ENCODE measurements around the gene RAMP2. TPM values are rescaled to one million over a fixed set of nuclear protein-coding genes. Genes with fewer than 3 reads are reported as not detected.

RAMP2 gene
- total and polyA plus RNA-seq, 2 experiments from 2014 or later, result 8.8 to 29.5 TPM

GRCh38 chr17:42795061-42795460 is 34.0 kb downstream of the RAMP2 start:
- Histone ChIP-seq H3K9me2 (ENCODE audit: insufficient read depth) (no peaks in the 10 kb centered on the region), H3K4me1 (ENCODE audit: insufficient read depth) (peaks cover 6% of the 10 kb centered on the region; the same call in 1 of the 2 replicates), H3K79me2 (replicated peaks; ENCODE audit: insufficient read depth) (peaks cover 8% of the 10 kb centered on the region), H3K27ac (ENCODE audit: low read depth) (no peak overlapping the region), H3K27me3 (ENCODE audit: insufficient read depth) (peaks cover 11% of the 10 kb centered on the region), H2AFZ (no peak overlapping the region), H4K20me1 (replicated peaks; ENCODE audit: insufficient read depth) (no peaks in the 10 kb centered on the region), H3F3A (replicated peaks; ENCODE audit: low read depth) (no peaks in the 10 kb centered on the region), H3K36me3 (ENCODE audit: insufficient read depth) (no peaks in the 10 kb centered on the region), H3K4me2 (no peak overlapping the region), H3K4me3 (no peak overlapping the region)
- Mint-ChIP-seq H3K9me3 (peaks cover 11% of the 10 kb centered on the region), H3K27ac (no peak overlapping the region), H3K27me3 (ENCODE audit: insufficient read depth, low read depth, poor library complexity) (peaks cover 13% of the 10 kb centered on the region), H3K4me3 (no peak overlapping the region), H3K4me1 (peaks cover 5% of the 10 kb centered on the region; the same call in 1 of the 3 replicates), H3K36me3 (ENCODE audit: low read depth) (peaks cover 13% of the 10 kb centered on the region)
- DNase-seq (ENCODE audit: low spot score) (no peak), ATAC-seq (no peak)
- no peak for TF ChIP-seq NANOG (IDR thresholded peaks at IDR 0.05; ENCODE audit: borderline replicate concordance)
- no peak for TF ChIP-seq STAT1 (IDR thresholded peaks at IDR 0.05; ENCODE audit: unreplicated experiment)
- no peak for TF ChIP-seq POLR2AphosphoS5 (IDR thresholded peaks at IDR 0.05; ENCODE audit: low read depth)
- no peak for TF ChIP-seq EZH2phosphoT487 (IDR thresholded peaks at IDR 0.05; ENCODE audit: unreplicated experiment)
- TF ChIP-seq ZNF331 (CRISPR knock-in tag; IDR thresholded peaks at IDR 0.05; ENCODE audit: low read depth), result no peak
- TF ChIP-seq CREB1 (CRISPR knock-in tag; IDR thresholded peaks at IDR 0.05; ENCODE audit: low read depth), result no peak
- no peak for TF ChIP-seq ZNF114 (CRISPR knock-in tag; IDR thresholded peaks at IDR 0.05)
- no peak for TF ChIP-seq EZH2 (IDR thresholded peaks at IDR 0.05; ENCODE audit: low read depth, unreplicated experiment)
- TF ChIP-seq ETS1 (IDR thresholded peaks at IDR 0.05), result no peak
- no peak for TF ChIP-seq ZNF462 (CRISPR knock-in tag; IDR thresholded peaks at IDR 0.05)
- TF ChIP-seq, protein P1, sequence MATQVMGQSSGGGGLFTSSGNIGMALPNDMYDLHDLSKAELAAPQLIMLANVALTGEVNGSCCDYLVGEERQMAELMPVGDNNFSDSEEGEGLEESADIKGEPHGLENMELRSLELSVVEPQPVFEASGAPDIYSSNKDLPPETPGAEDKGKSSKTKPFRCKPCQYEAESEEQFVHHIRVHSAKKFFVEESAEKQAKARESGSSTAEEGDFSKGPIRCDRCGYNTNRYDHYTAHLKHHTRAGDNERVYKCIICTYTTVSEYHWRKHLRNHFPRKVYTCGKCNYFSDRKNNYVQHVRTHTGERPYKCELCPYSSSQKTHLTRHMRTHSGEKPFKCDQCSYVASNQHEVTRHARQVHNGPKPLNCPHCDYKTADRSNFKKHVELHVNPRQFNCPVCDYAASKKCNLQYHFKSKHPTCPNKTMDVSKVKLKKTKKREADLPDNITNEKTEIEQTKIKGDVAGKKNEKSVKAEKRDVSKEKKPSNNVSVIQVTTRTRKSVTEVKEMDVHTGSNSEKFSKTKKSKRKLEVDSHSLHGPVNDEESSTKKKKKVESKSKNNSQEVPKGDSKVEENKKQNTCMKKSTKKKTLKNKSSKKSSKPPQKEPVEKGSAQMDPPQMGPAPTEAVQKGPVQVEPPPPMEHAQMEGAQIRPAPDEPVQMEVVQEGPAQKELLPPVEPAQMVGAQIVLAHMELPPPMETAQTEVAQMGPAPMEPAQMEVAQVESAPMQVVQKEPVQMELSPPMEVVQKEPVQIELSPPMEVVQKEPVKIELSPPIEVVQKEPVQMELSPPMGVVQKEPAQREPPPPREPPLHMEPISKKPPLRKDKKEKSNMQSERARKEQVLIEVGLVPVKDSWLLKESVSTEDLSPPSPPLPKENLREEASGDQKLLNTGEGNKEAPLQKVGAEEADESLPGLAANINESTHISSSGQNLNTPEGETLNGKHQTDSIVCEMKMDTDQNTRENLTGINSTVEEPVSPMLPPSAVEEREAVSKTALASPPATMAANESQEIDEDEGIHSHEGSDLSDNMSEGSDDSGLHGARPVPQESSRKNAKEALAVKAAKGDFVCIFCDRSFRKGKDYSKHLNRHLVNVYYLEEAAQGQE (IDR thresholded peaks at IDR 0.05; ENCODE audit: unreplicated experiment), result no peak
- TF ChIP-seq JUNB (IDR thresholded peaks at IDR 0.05; ENCODE audit: unreplicated experiment), result no peak
- no peak for TF ChIP-seq CTCF (conservative IDR thresholded peaks at IDR 0.05; ENCODE audit: low read depth in 2 of 2)
